ENCODE data around the gene STK16. TPM values are rescaled to one million over a fixed set of nuclear protein-coding genes. Genes with fewer than 3 reads are reported as not detected.

The STK16 gene
- total and polyA plus RNA-seq, 7 donors, result 11.6 to 38.5 (median 16.0) TPM

- DNase-seq (no peak), ATAC-seq (no peak)
- TF ChIP-seq CTCF (IDR thresholded peaks at IDR 0.05), result no peak
- no peak overlapping the region for H3K27ac ChIP-seq
- no peak overlapping the region for H3K4me3 ChIP-seq
- no peaks in the 10 kb centered on the region for H3K4me1 ChIP-seq
- no peaks in the 10 kb centered on the region for H3K36me3 ChIP-seq (ENCODE audit: insufficient read depth in 1 of 2, low read depth in 1 of 2)
- intact Hi-C loops (cut with DNase I), result no loop called here
- no peaks in the 10 kb centered on the region for H3K9me3 ChIP-seq
- 73 to 80% (median 75%) methylated on average over 2 of the region's 2 CpGs for WGBS, 3 donors
- H3K27me3 ChIP-seq (ENCODE audit: insufficient read depth in 3 of 3, low read length in 2 of 3), result no peaks in the 10 kb centered on the region
Observed at GRCh38 chr2:219268294-219268693, 23.0 kb downstream of the STK16 start.

GRCh38 chr2:219269362-219270054, 24.2 kb downstream of the STK16 start:
- no peaks in the 10 kb centered on the region for H3K9me3 ChIP-seq
- intact Hi-C loops (cut with DNase I), result no loop called here
- 52 to 60% (median 53%) methylated on average over 8 of the region's 8 CpGs for WGBS, 3 donors
- TF ChIP-seq CTCF (IDR thresholded peaks at IDR 0.05), result no peak
- no peaks in the 10 kb centered on the region for H3K36me3 ChIP-seq (ENCODE audit: insufficient read depth in 1 of 2, low read depth in 1 of 2)
- no peak overlapping the region for H3K27ac ChIP-seq
- ATAC-seq (no peak), DNase-seq (no peak)
- H3K27me3 ChIP-seq (ENCODE audit: insufficient read depth in 3 of 3, low read length in 2 of 3), result no peaks in the 10 kb centered on the region
- H3K4me1 ChIP-seq, result no peaks in the 10 kb centered on the region
- no peak overlapping the region for H3K4me3 ChIP-seq

- intact Hi-C loops (cut with DNase I), result no loop called here
- DNase-seq (no peak), ATAC-seq (no peak)
- Histone ChIP-seq H3K4me3 (no peak overlapping the region), H3K36me3 (ENCODE audit: insufficient read depth in 1 of 2, low read depth in 1 of 2) (no peaks in the 10 kb centered on the region), H3K4me1 (no peaks in the 10 kb centered on the region), H3K27ac (no peak overlapping the region), H3K27me3 (ENCODE audit: insufficient read depth in 3 of 3, low read length in 2 of 3) (no peaks in the 10 kb centered on the region), H3K9me3 (no peaks in the 10 kb centered on the region)
- 79 to 86% (median 84%) methylated on average over 5 of the region's 5 CpGs for WGBS, 3 donors
- TF ChIP-seq CTCF (IDR thresholded peaks at IDR 0.05), result no peak
Observed at GRCh38 chr2:219270055-219270372, 24.7 kb downstream of the STK16 start.

- no peaks in the 10 kb centered on the region for H3K36me3 ChIP-seq (ENCODE audit: insufficient read depth in 1 of 2, low read depth in 1 of 2)
- no peak for ATAC-seq
- no peak for DNase-seq
- TF ChIP-seq CTCF (IDR thresholded peaks at IDR 0.05), result no peak
- no peak overlapping the region for H3K27ac ChIP-seq
- intact Hi-C loops (cut with DNase I), result no loop called here
- 65 to 79% (median 74%) methylated on average over 2 of the region's 2 CpGs for WGBS, 3 donors
- H3K9me3 ChIP-seq, result no peaks in the 10 kb centered on the region
- H3K4me1 ChIP-seq, result no peaks in the 10 kb centered on the region
- no peak overlapping the region for H3K4me3 ChIP-seq
- H3K27me3 ChIP-seq (ENCODE audit: insufficient read depth in 3 of 3, low read length in 2 of 3), result no peaks in the 10 kb centered on the region
Observed at GRCh38 chr2:219271021-219271420, 25.7 kb downstream of the STK16 start.

- Histone ChIP-seq H3K9me3 (no peaks in the 10 kb centered on the region), H3K4me1 (peaks cover under 1% of the 10 kb centered on the region), H3K4me3 (no peak overlapping the region), H3K27me3 (ENCODE audit: insufficient read depth in 3 of 3, low read length in 2 of 3) (no peaks in the 10 kb centered on the region), H3K36me3 (ENCODE audit: insufficient read depth in 1 of 2, low read depth in 1 of 2) (no peaks in the 10 kb centered on the region), H3K27ac (no peak overlapping the region)
- ATAC-seq (no peak), DNase-seq (no peak)
- 84 to 86% (median 85%) methylated on average over 4 of the region's 4 CpGs for WGBS, 3 donors
- intact Hi-C loops (cut with DNase I), result loop anchor here in 1 of 2 donors (2.0 kb wide), 1 partner anchor 18 kb away; no protein-coding TSS in a partner anchor
- no peak for TF ChIP-seq CTCF (IDR thresholded peaks at IDR 0.05)
Observed at GRCh38 chr2:219272356-219272755, 27.1 kb downstream of the STK16 start.
